B cell (primary cell): ENCODE measurements around the gene CTXN3. TPM values are rescaled to one million over a fixed set of nuclear protein-coding genes. Genes with fewer than 3 reads are reported as not detected.

Experiments used
- ATAC-seq: fragments of 200-7000 bp; cut with Tn5 transposase; one replicate; pipeline ENCODE4 v1.10.0; 2021; ENCODE audit warnings: low read depth, mild to moderate bottlenecking, moderate number of reproducible peaks, moderate library complexity
- CTCF ChIA-PET: fragments of 350-600 bp; sonication (Branson Sonifier 250); formaldehyde crosslinking; loops from one replicate; lab custom pipeline; 2021; ENCODE audit warnings: antibody characterized with exemption, inconsistent platforms; lab: Charles Lee
- POLR2A ChIA-PET: fragments of 350-600 bp; sonication (Branson Sonifier 250); formaldehyde crosslinking; loops from one replicate; lab custom pipeline; 2021; ENCODE audit warnings: antibody characterized with exemption; lab: Charles Lee
- DNase-seq: peaks from one replicate; pipeline ENCODE4 v3.0.0; 2013
- H2AFZ ChIP-seq: 2 replicates; pipeline ENCODE4 v1.6.1; 2012; ENCODE audit warnings: mild to moderate bottlenecking, low read depth, low read length; ENCODE audit not compliant: insufficient read depth, poor library complexity, severe bottlenecking
- H3K27ac ChIP-seq, 2 donors: 1 replicate in 1 of 2; 2 replicates in 1 of 2; pipeline ENCODE4 v1.5.1; 2012 to 2013; ENCODE audit warnings: low read length in 2 of 2, mild to moderate bottlenecking in 2 of 2, moderate library complexity in 1 of 2
- H3K27me3 ChIP-seq, 4 experiments: fragments of 200-600 bp in 1 of 4; sonication (generic) in 1 of 4; replicated peaks in 1 of 4; 1 replicate in 2 of 4; 2 replicates in 2 of 4; pipeline versions ENCODE4 v1.6.1 to v1.7.0; 2013 to 2016; ENCODE audit warnings: low read length in 3 of 4, mild to moderate bottlenecking in 2 of 4, mixed read lengths in 1 of 4, moderate library complexity in 1 of 4; ENCODE audit not compliant: insufficient read depth in 4 of 4, control insufficient read depth in 3 of 4; ENCODE audit errors: control extremely low read depth in 1 of 4
- H3K36me3 ChIP-seq, 2 experiments: replicated peaks in 1 of 2; 1 replicate in 1 of 2; 2 replicates in 1 of 2; pipeline versions ENCODE4 v1.6.1 to v1.7.1; 2013; ENCODE audit warnings: low read length in 1 of 2; ENCODE audit not compliant: insufficient read depth in 2 of 2, control insufficient read depth in 1 of 2; ENCODE audit errors: control extremely low read depth in 1 of 2, extremely low read depth in 1 of 2
- H3K4me1 ChIP-seq, 2 donors: fragments of 200-600 bp in 1 of 2; sonication (generic) in 1 of 2; 1 replicate in 1 of 2; 2 replicates in 1 of 2; pipeline versions ENCODE4 v1.5.1 to v1.6.1; 2013 to 2017; ENCODE audit warnings: low read length in 2 of 2; ENCODE audit not compliant: control insufficient read depth in 2 of 2, insufficient read depth in 2 of 2
- H3K4me2 ChIP-seq: replicated peaks from 2 replicates; pipeline ENCODE3; 2012; ENCODE audit warnings: mild to moderate bottlenecking, low read depth, low read length; ENCODE audit not compliant: poor library complexity, severe bottlenecking
- H3K4me3 ChIP-seq, 5 experiments: fragments of 200-600 bp in 1 of 5; sonication (generic) in 1 of 5; 1 replicate in 3 of 5; 2 replicates in 2 of 5; pipeline versions ENCODE4 v1.5.1 to v1.7.0; 2011 to 2016; ENCODE audit warnings: low read length in 4 of 5, mild to moderate bottlenecking in 4 of 5, low read depth in 2 of 5, control low read depth in 1 of 5, moderate library complexity in 1 of 5; ENCODE audit not compliant: insufficient read depth in 1 of 5; ENCODE audit errors: control extremely low read depth in 1 of 5, extremely low read depth in 1 of 5
- H3K79me2 ChIP-seq: fragments of 200-600 bp; sonication (generic); one replicate; pipeline ENCODE4 v1.6.0; 2016; ENCODE audit warnings: low read length; ENCODE audit not compliant: control insufficient read depth, insufficient read depth
- H3K9ac ChIP-seq: fragments of 200-600 bp; sonication (generic); 2 replicates; pipeline ENCODE4 v1.6.1; 2017; ENCODE audit warnings: mild to moderate bottlenecking, low read length, moderate library complexity
- H3K9me3 ChIP-seq, 3 donors: one replicate each; pipeline versions ENCODE4 v1.6.1 to v1.7.1; 2013; ENCODE audit warnings: low read length in 2 of 3; ENCODE audit not compliant: control insufficient read depth in 2 of 3, insufficient read depth in 1 of 3; ENCODE audit errors: control extremely low read depth in 1 of 3
- H4K20me1 ChIP-seq: 2 replicates; pipeline ENCODE4 v1.6.0; 2012; ENCODE audit warnings: mild to moderate bottlenecking, low read length; ENCODE audit not compliant: insufficient read depth, control insufficient read depth, poor library complexity, severe bottlenecking
- H3K27ac Mint-ChIP-seq: one replicate; pipeline ENCODE4 v1.8.0; 2021; ENCODE audit warnings: mixed read lengths
- H3K27me3 Mint-ChIP-seq: one replicate; pipeline ENCODE4 v1.8.0; 2021; ENCODE audit warnings: mixed read lengths
- H3K4me1 Mint-ChIP-seq: one replicate; pipeline ENCODE4 v1.8.0; 2021; ENCODE audit warnings: mixed read lengths
- H3K4me3 Mint-ChIP-seq: one replicate; pipeline ENCODE4 v1.8.0; 2021; ENCODE audit warnings: mixed read lengths
- H3K9me3 Mint-ChIP-seq: one replicate; pipeline ENCODE4 v1.8.0; 2022; ENCODE audit warnings: mixed read lengths; ENCODE audit not compliant: insufficient read depth
- EZH2 ChIP-seq: IDR thresholded peaks from 2 replicates; pipeline ENCODE4 v1.6.1; 2012; ENCODE audit warnings: borderline replicate concordance, low read depth, mild to moderate bottlenecking, moderate library complexity, low read length; ENCODE audit not compliant: insufficient read depth, poor library complexity, severe bottlenecking
- WGBS: methylation state at CpG from one replicate; pipeline ENCODE4 v1.1.5; 2013; ENCODE audit warnings: missing lambda C conversion rate; ENCODE audit not compliant: insufficient coverage; 5-methylcytosine and 5-hydroxymethylcytosine counted together
- intact Hi-C: fragments of 100-400 bp; cut with micrococcal nuclease; formaldehyde crosslinking; loops from one replicate; pipeline ENCODE4 v1.10.0; 2022
- polyA minus RNA-seq: library from RNA; depleted of rRNA, polyadenylated mRNA; stranded (reverse); fragments of >200 nt; gene quantifications from 2 replicates; pipeline ENCODE4 v1.2.3, GENCODE V29; 2012
- polyA plus RNA-seq: library from polyadenylated mRNA; depleted of rRNA; stranded (reverse); fragments of >200 nt; gene quantifications from 2 replicates; pipeline ENCODE4 v1.2.3, GENCODE V29; 2012
- total RNA-seq, 2 donors: library from RNA; stranded (reverse); fragments of 120-200 nt in 1 of 2; gene quantifications; 1 replicate in 1 of 2; 2 replicates in 1 of 2; pipeline versions ENCODE4 v1.2.3 to v1.2.4, GENCODE V29; 2013 to 2022
- TF ChIP-seq, protein P1 (sequence below): fragments of 200-600 bp; IDR thresholded peaks from one replicate; pipeline ENCODE4 v1.8.0; 2022; ENCODE audit warnings: antibody characterized with exemption, mild to moderate bottlenecking

The CTXN3 gene
- not detected in 2 replicates for total RNA-seq
- total RNA-seq (2013) = not detected
- not detected in 2 replicates for polyA plus RNA-seq
- not detected in 2 replicates for polyA minus RNA-seq

DNA sequence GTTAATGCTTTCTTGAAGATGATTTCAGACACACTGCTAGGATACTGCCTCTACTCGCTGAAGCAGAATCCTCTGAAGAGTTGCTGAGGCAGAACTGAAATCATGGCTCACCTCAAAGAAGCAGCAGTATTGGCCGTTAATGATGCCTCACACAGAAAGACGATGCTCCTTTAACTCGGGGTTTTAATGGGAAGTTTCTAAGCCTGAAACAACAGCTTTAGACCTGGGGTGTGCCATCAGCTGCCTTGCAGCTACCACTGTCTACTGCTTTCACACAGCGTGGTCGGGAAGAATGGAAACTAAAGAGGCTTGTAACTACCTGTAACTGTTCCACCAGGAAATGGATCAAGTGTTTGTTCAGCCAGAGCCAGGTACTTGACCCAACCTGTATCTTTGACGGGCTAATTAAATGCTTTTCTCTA is at the start of gene CTXN3:
Gene CTXN3 (plus strand): TSS at position 65 of the 422 bp plus-strand sequence. CDS start 8,440 bp downstream, outside the sequence.
- H3K9me3 ChIP-seq = no peaks in the 10 kb centered on the region
- ATAC-seq (no peak), DNase-seq (no peak)
- H2AFZ ChIP-seq = no peak within 1 kb of the TSS
- no peaks in the 10 kb centered on the region for H3K79me2 ChIP-seq
- no peak within 1 kb of the TSS for H3K4me2 ChIP-seq
- no peaks in the 10 kb centered on the region for H3K27me3 ChIP-seq
- Mint-ChIP-seq H3K27ac (no peak within 1 kb of the TSS), H3K4me1 (no peaks in the 10 kb centered on the region), H3K9me3 (no peaks in the 10 kb centered on the region), H3K27me3 (peaks cover 2% of the 10 kb centered on the region), H3K4me3 (no peak within 1 kb of the TSS)
- TF ChIP-seq, protein P1, sequence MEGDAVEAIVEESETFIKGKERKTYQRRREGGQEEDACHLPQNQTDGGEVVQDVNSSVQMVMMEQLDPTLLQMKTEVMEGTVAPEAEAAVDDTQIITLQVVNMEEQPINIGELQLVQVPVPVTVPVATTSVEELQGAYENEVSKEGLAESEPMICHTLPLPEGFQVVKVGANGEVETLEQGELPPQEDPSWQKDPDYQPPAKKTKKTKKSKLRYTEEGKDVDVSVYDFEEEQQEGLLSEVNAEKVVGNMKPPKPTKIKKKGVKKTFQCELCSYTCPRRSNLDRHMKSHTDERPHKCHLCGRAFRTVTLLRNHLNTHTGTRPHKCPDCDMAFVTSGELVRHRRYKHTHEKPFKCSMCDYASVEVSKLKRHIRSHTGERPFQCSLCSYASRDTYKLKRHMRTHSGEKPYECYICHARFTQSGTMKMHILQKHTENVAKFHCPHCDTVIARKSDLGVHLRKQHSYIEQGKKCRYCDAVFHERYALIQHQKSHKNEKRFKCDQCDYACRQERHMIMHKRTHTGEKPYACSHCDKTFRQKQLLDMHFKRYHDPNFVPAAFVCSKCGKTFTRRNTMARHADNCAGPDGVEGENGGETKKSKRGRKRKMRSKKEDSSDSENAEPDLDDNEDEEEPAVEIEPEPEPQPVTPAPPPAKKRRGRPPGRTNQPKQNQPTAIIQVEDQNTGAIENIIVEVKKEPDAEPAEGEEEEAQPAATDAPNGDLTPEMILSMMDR = no peak
- no peak for TF ChIP-seq EZH2
- POLR2A ChIA-PET = no interaction called here
- H3K9ac ChIP-seq = no peak within 1 kb of the TSS
- CTCF ChIA-PET = no interaction called here
- no peaks in the 10 kb centered on the region for H3K4me1 ChIP-seq
- no peaks in the 10 kb centered on the region for H4K20me1 ChIP-seq
- WGBS = 80% methylated on average over 6 of the region's 7 CpGs
- intact Hi-C loops = no loop called here
- H3K4me3 ChIP-seq = no peak within 1 kb of the TSS
- no peaks in the 10 kb centered on the region for H3K36me3 ChIP-seq
- no peak within 1 kb of the TSS for H3K27ac ChIP-seq

DNA sequence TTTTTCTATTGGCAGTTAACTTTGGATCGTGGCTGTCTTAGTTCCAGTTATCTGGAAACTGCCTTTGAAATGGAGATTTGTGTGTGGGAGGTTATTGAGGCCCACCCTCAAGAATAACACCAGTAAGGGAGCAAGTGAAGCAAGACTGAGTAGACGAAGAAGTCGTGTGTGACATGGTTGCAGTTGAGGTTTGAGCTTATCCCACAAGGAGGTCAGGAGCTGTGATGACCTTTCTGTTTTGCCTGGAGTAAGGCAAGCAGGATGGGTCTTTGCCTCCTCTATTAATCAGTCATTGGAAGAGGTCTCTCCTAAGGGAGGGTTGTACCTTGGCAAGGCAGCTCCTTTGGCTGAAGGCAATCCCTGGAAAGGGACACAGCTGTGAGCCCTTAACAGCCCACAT is 49.6 kb upstream of the CTXN3 start:
- Mint-ChIP-seq H3K27ac (no peak overlapping the region), H3K4me1 (no peaks in the 10 kb centered on the region), H3K9me3 (no peaks in the 10 kb centered on the region), H3K4me3 (no peak overlapping the region), H3K27me3 (no peaks in the 10 kb centered on the region)
- ChIA-PET CTCF (no interaction called here), POLR2A (no interaction called here)
- Histone ChIP-seq H3K36me3 (no peaks in the 10 kb centered on the region), H3K27me3 (peaks cover 0 to 4% (median 0%) of the 10 kb centered on the region in 4 experiments), H3K9ac (no peak overlapping the region), H2AFZ (no peak overlapping the region), H3K4me3 (no peak overlapping the region), H3K79me2 (no peaks in the 10 kb centered on the region), H3K4me2 (no peak overlapping the region), H3K4me1 (no peaks in the 10 kb centered on the region), H4K20me1 (no peaks in the 10 kb centered on the region), H3K9me3 (no peaks in the 10 kb centered on the region), H3K27ac (no peak overlapping the region)
- ATAC-seq (no peak), DNase-seq (no peak)
- TF ChIP-seq, protein P1 = no peak
- no peak for TF ChIP-seq EZH2
- WGBS = 60% methylated on average over 1 of the region's 3 CpGs
- intact Hi-C loops = no loop called here
